ENCODE measurements around the gene PIK3CA. TPM values are rescaled to one million over a fixed set of nuclear protein-coding genes. Genes with fewer than 3 reads are reported as not detected.

The PIK3CA gene
- total RNA-seq, 1 experiment from 2014 or later, result 27.6 TPM

- no peaks in the 10 kb centered on the region for H3K4me1 ChIP-seq (ENCODE audit: control insufficient read depth, insufficient read depth, low read length)
- intact Hi-C loops (cut with micrococcal nuclease; ENCODE audit: unreplicated experiment), result no loop called here
- H3K27me3 ChIP-seq (ENCODE audit: control insufficient read depth, insufficient read depth, low read length), result no peaks in the 10 kb centered on the region
- ChIA-PET CTCF (no interaction called here), POLR2A (no interaction called here)
- no peaks in the 10 kb centered on the region for H3K9me3 ChIP-seq (ENCODE audit: control insufficient read depth, insufficient read depth, low read depth, low read length)
- H3K27ac ChIP-seq (ENCODE audit: low read length), result no peak overlapping the region
- in situ Hi-C loops (cut with HindIII; ENCODE audit: low pct_unique_long_range_greater_than_20kb, low sequenced_read_pairs), result no loop called here
- no peak for DNase-seq (ENCODE audit: low read depth, low spot score)
- no peak overlapping the region for H3K4me3 ChIP-seq (ENCODE audit: low read depth in 2 of 2, low read length in 2 of 2)
- no TSS peak for BruUV-seq (replicated peaks)
- TF ChIP-seq, protein P1, sequence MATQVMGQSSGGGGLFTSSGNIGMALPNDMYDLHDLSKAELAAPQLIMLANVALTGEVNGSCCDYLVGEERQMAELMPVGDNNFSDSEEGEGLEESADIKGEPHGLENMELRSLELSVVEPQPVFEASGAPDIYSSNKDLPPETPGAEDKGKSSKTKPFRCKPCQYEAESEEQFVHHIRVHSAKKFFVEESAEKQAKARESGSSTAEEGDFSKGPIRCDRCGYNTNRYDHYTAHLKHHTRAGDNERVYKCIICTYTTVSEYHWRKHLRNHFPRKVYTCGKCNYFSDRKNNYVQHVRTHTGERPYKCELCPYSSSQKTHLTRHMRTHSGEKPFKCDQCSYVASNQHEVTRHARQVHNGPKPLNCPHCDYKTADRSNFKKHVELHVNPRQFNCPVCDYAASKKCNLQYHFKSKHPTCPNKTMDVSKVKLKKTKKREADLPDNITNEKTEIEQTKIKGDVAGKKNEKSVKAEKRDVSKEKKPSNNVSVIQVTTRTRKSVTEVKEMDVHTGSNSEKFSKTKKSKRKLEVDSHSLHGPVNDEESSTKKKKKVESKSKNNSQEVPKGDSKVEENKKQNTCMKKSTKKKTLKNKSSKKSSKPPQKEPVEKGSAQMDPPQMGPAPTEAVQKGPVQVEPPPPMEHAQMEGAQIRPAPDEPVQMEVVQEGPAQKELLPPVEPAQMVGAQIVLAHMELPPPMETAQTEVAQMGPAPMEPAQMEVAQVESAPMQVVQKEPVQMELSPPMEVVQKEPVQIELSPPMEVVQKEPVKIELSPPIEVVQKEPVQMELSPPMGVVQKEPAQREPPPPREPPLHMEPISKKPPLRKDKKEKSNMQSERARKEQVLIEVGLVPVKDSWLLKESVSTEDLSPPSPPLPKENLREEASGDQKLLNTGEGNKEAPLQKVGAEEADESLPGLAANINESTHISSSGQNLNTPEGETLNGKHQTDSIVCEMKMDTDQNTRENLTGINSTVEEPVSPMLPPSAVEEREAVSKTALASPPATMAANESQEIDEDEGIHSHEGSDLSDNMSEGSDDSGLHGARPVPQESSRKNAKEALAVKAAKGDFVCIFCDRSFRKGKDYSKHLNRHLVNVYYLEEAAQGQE (IDR thresholded peaks at IDR 0.05; ENCODE audit: insufficient read depth in 1 of 2, low read depth in 2 of 2, low read length in 1 of 2), result no peak
- TF ChIP-seq SIN3A (IDR thresholded peaks at IDR 0.05; ENCODE audit: borderline replicate concordance, insufficient read depth, low read depth, low read length) (no peak), TCF7L2 (IDR thresholded peaks at IDR 0.05; ENCODE audit: low read depth, low read length) (no peak), POLR2AphosphoS5 (IDR thresholded peaks at IDR 0.05; ENCODE audit: low read depth, low read length) (no peak)
- TF ChIP-seq, protein P2, sequence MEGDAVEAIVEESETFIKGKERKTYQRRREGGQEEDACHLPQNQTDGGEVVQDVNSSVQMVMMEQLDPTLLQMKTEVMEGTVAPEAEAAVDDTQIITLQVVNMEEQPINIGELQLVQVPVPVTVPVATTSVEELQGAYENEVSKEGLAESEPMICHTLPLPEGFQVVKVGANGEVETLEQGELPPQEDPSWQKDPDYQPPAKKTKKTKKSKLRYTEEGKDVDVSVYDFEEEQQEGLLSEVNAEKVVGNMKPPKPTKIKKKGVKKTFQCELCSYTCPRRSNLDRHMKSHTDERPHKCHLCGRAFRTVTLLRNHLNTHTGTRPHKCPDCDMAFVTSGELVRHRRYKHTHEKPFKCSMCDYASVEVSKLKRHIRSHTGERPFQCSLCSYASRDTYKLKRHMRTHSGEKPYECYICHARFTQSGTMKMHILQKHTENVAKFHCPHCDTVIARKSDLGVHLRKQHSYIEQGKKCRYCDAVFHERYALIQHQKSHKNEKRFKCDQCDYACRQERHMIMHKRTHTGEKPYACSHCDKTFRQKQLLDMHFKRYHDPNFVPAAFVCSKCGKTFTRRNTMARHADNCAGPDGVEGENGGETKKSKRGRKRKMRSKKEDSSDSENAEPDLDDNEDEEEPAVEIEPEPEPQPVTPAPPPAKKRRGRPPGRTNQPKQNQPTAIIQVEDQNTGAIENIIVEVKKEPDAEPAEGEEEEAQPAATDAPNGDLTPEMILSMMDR (IDR thresholded peaks at IDR 0.05), result no peak
- ATAC-seq, result no peak
- no peaks in the 10 kb centered on the region for H3K36me3 ChIP-seq (ENCODE audit: control insufficient read depth, insufficient read depth, low read length)
Observed at GRCh38 chr3:179184826-179185225, 36.7 kb downstream of the PIK3CA start.

DNA sequence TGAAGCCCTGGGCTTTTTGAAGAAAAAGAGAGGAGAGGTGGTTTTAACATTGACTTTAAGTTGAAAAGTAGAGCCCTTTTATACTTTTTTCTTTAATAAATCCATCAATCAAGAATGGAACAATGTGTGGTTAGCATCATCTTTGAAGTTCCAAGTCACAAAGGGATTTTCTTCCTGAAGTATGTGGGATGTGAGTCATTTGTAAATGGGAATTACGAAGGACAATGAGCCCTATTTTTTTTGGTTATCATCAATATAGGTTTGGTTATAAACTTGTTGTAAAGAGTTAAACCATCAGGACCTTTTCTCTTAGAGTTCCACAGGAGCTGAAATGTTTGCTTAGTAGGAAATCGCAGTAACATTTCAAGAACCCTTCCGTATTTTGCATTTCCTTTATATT is 38.3 kb downstream of the PIK3CA start:
- no peaks in the 10 kb centered on the region for H3K9me3 ChIP-seq (ENCODE audit: control insufficient read depth, insufficient read depth, low read depth, low read length)
- no TSS peak for BruUV-seq (replicated peaks)
- in situ Hi-C loops (cut with HindIII; ENCODE audit: low pct_unique_long_range_greater_than_20kb, low sequenced_read_pairs), result no loop called here
- intact Hi-C loops (cut with micrococcal nuclease; ENCODE audit: unreplicated experiment), result no loop called here
- no peaks in the 10 kb centered on the region for H3K36me3 ChIP-seq (ENCODE audit: control insufficient read depth, insufficient read depth, low read length)
- no peak overlapping the region for H3K27ac ChIP-seq (ENCODE audit: low read length)
- H3K4me3 ChIP-seq (ENCODE audit: low read depth in 2 of 2, low read length in 2 of 2), result no peak overlapping the region
- H3K27me3 ChIP-seq (ENCODE audit: control insufficient read depth, insufficient read depth, low read length), result no peaks in the 10 kb centered on the region
- DNase-seq (ENCODE audit: low read depth, low spot score), result no peak
- TF ChIP-seq, protein P2 (IDR thresholded peaks at IDR 0.05), result no peak
- ChIA-PET CTCF (no interaction called here), POLR2A (no interaction called here)
- ATAC-seq, result no peak
- no peaks in the 10 kb centered on the region for H3K4me1 ChIP-seq (ENCODE audit: control insufficient read depth, insufficient read depth, low read length)

DNA sequence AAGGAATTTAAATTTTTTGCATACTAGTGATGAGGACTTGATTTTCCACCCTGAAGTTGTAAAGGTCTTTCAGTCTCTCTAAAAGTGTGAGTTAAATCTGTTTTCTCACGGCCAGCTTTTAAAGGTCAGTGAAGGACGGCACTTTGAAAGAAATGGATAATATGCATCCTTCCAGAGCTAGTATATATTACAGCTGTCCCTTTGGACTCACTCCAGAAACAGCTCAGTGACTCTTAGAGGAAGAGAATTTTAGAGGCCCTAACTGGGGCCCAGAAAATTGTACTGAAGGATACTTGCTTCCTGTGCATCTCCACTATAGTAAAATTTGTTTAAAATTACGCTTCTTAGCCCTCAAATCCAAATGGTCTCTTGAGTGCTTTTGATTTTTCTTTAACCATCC is 41.6 kb downstream of the PIK3CA start:
- no TSS peak for BruUV-seq (replicated peaks)
- POLR2A ChIA-PET, result no interaction called here
- DNase-seq (ENCODE audit: low read depth, low spot score) (no peak), ATAC-seq (no peak)
- in situ Hi-C loops (cut with HindIII; ENCODE audit: low pct_unique_long_range_greater_than_20kb, low sequenced_read_pairs) (no loop called here), intact Hi-C loops (cut with micrococcal nuclease; ENCODE audit: unreplicated experiment) (no loop called here)
- H3K27me3 ChIP-seq (ENCODE audit: control insufficient read depth, insufficient read depth, low read length), result no peaks in the 10 kb centered on the region
- H3K4me3 ChIP-seq (ENCODE audit: low read depth in 2 of 2, low read length in 2 of 2), result no peak overlapping the region
- CTCF ChIA-PET, result no interaction called here
- no peaks in the 10 kb centered on the region for H3K4me1 ChIP-seq (ENCODE audit: control insufficient read depth, insufficient read depth, low read length)
- TF ChIP-seq, protein P2 (IDR thresholded peaks at IDR 0.05), result no peak
- no peak for TF ChIP-seq SIN3A (IDR thresholded peaks at IDR 0.05; ENCODE audit: borderline replicate concordance, insufficient read depth, low read depth, low read length)
- no peak for TF ChIP-seq POLR2AphosphoS5 (IDR thresholded peaks at IDR 0.05; ENCODE audit: low read depth, low read length)
- TF ChIP-seq, protein P1 (IDR thresholded peaks at IDR 0.05; ENCODE audit: insufficient read depth in 1 of 2, low read depth in 2 of 2, low read length in 1 of 2), result no peak
- no peak for TF ChIP-seq TCF7L2 (IDR thresholded peaks at IDR 0.05; ENCODE audit: low read depth, low read length)
- H3K9me3 ChIP-seq (ENCODE audit: control insufficient read depth, insufficient read depth, low read depth, low read length), result no peaks in the 10 kb centered on the region
- H3K27ac ChIP-seq (ENCODE audit: low read length), result no peak overlapping the region
- no peaks in the 10 kb centered on the region for H3K36me3 ChIP-seq (ENCODE audit: control insufficient read depth, insufficient read depth, low read length)
